ENCODE measurements around the gene RPS6KA2. TPM values are rescaled to one million over a fixed set of nuclear protein-coding genes. Genes with fewer than 3 reads are reported as not detected.
A peak's percentile ranks its signal among the peaks of the same experiment; 100 is the strongest.

RPS6KA2 gene
- total and polyA plus RNA-seq, 7 experiments from 2014 or later = 4.5 to 17.1 (median 6.6) TPM

DNA sequence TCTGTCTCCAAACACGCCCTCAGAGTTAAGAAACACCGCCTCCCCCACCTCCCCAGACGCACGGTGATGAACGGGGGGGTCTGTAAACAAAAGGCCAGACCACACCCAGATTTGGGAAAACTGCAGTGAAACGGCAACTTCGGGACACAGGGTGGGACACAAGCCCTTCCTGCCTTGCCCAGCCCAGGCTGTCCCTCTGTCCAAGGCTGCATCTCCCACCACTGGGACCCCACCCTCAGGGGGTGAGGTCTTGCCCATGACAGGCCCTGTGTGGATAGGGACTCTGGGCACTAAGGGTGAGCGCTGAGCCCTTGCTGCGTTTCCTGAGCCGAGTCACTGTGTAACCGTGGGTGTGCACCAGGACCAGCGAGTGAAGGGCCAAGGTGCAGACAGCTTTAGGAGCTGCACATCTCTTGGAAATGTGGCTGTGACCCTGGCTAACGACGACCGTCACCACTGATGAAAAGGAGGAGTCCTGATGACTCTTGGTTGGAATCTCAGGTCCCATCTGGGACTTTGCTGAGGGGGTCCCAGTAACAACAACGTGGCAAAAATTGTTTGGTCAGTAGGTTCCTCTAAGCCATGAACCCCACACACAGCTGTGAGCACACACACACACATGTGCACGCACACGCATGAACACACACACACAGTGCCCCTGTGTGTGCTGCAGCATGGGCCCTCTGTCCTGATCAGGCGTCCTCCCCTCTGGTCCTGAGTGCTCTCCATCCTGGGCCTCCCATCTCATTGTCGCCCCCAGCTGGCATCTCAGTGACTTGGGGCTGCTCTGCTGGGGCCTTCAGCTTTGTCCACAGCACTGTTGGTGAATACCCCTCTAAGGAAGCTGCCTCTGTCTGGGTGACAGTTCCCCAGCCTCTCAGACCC, 141.2 kb downstream of the RPS6KA2 start:
- intact Hi-C loops (cut with micrococcal nuclease) = loop anchor here in 1 of 2 donors (5.0 kb wide), 1 partner anchor 471 kb away; the partner anchor contains the start of gene RNASET2
- H3K4me1 Mint-ChIP-seq = peaks cover 9 to 39% (median 27%) of the 10 kb centered on the region in 7 donors
- H3K27ac ChIP-seq (ENCODE audit: low read depth, low read length) = no peak overlapping the region
- peaks cover 0 to 24% (median 10%) of the 10 kb centered on the region in 5 donors for H3K36me3 Mint-ChIP-seq
- DNase-seq (no peak), ATAC-seq (no peak)
- H3K4me3 Mint-ChIP-seq = no peak overlapping the region
- no peak overlapping the region for H3K4me3 ChIP-seq (ENCODE audit: low read length)
- H3K9me3 Mint-ChIP-seq = peaks cover 0 to 15% (median 3%) of the 10 kb centered on the region in 11 donors
- no peaks in the 10 kb centered on the region for H3K27me3 Mint-ChIP-seq
- peak overlapping the region in 2 of 9 donors; percentile 33 to 54 for H3K27ac Mint-ChIP-seq
- H3K36me3 ChIP-seq (ENCODE audit: control insufficient read depth in 2 of 3, insufficient read depth in 3 of 3, low read length in 3 of 3) = no peaks in the 10 kb centered on the region
- no peaks in the 10 kb centered on the region for H3K9me3 ChIP-seq (ENCODE audit: control insufficient read depth in 2 of 3, low read length in 3 of 3)
- no peaks in the 10 kb centered on the region for H3K27me3 ChIP-seq (ENCODE audit: control insufficient read depth in 2 of 2, insufficient read depth in 2 of 2, low read length in 2 of 2)
- H3K4me1 ChIP-seq (ENCODE audit: control insufficient read depth in 2 of 2, insufficient read depth in 2 of 2, low read length in 2 of 2) = peaks cover 17 to 18% of the 10 kb centered on the region in 2 donors
- ChIA-PET POLR2A (no interaction called here), CTCF (no interaction called here)

DNA sequence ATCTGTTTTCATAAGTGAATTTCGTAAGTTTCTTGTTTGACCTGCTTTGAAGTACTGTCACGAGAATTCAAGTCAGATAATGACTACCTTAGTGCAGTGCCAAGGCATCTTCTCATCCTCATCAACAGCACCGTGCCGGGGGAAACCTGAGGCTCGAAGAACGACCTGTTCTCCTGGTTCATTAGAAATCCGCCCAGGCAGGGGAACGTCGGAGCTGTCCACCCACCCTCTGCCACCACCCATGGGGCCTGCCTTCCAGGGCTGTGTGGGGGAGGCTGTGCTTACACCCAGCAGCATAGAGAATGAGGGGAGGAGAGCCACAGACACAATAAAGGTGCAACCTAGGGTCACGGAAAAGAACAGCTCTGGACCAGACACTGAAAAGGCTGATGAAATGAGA, 142.2 kb downstream of the RPS6KA2 start:
- H3K4me1 Mint-ChIP-seq = peaks cover 9 to 35% (median 22%) of the 10 kb centered on the region in 7 donors

DNA sequence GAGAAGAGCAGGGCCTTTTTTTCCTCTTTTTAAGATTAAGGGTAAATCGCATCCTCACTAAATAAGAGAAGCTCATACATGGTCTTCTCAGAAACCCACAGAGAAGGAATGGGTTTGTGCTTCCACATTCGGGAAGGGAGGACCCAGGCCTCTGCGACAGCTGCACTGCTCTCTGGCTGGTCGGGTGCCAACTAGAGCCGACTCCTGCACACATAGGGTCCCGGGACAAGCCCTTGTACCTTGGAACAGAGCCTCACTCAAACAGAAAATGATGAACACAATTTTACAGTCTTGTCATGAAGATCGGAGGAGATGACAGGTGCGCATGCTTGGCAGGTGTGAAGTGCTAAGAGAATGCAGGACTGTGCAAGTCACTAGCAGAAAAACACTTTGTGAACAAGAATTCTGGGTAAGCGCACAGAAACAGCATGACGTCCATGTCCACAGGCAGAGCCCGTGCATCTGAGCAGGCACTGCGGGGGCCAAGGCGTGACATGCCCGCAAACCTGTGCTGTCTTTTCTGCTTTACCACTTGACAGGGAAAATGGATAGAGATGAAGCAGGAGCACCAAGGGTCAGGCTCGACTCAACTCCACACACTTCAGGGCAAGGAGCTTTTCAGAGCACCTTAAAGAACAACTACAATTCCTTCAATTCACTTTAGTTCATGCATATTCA, 143.3 kb downstream of the RPS6KA2 start:
- H3K4me1 Mint-ChIP-seq = peaks cover 9 to 26% (median 15%) of the 10 kb centered on the region in 7 donors
- H3K27ac Mint-ChIP-seq = peak overlapping the region in 2 of 9 donors; percentile 67 to 72
- H3K4me3 Mint-ChIP-seq = no peak overlapping the region
- ChIA-PET CTCF (no interaction called here), POLR2A (no interaction called here)
- intact Hi-C loops (cut with micrococcal nuclease) = no loop called here
- H3K27me3 Mint-ChIP-seq = no peaks in the 10 kb centered on the region
- H3K36me3 ChIP-seq (ENCODE audit: control insufficient read depth in 2 of 3, insufficient read depth in 3 of 3, low read length in 3 of 3) = no peaks in the 10 kb centered on the region
- no peak overlapping the region for H3K4me3 ChIP-seq (ENCODE audit: low read length)
- H3K36me3 Mint-ChIP-seq = peaks cover 0 to 21% (median 15%) of the 10 kb centered on the region in 5 donors
- H3K27ac ChIP-seq (ENCODE audit: low read depth, low read length) = no peak overlapping the region
- peaks cover 15 to 16% of the 10 kb centered on the region in 2 donors for H3K4me1 ChIP-seq (ENCODE audit: control insufficient read depth in 2 of 2, insufficient read depth in 2 of 2, low read length in 2 of 2)
- DNase-seq (no peak), ATAC-seq (no peak)
- peaks cover 0 to 13% (median 3%) of the 10 kb centered on the region in 11 donors for H3K9me3 Mint-ChIP-seq
- no peaks in the 10 kb centered on the region for H3K9me3 ChIP-seq (ENCODE audit: control insufficient read depth in 2 of 3, low read length in 3 of 3)
- H3K27me3 ChIP-seq (ENCODE audit: control insufficient read depth in 2 of 2, insufficient read depth in 2 of 2, low read length in 2 of 2) = no peaks in the 10 kb centered on the region

More for the DNA sequence above, 142.2 kb downstream of the RPS6KA2 start:
- Mint-ChIP-seq H3K36me3 (peaks cover 0 to 20% (median 9%) of the 10 kb centered on the region in 5 donors), H3K27me3 (no peaks in the 10 kb centered on the region), H3K27ac (peak overlapping the region in 2 of 9 donors; percentile 8 to 46), H3K9me3 (peaks cover 0 to 15% (median 3%) of the 10 kb centered on the region in 11 donors), H3K4me3 (peak overlapping the region in 1 of 10 donors; percentile 27)
- ATAC-seq (no peak), DNase-seq (no peak)
- H3K9me3 ChIP-seq (ENCODE audit: control insufficient read depth in 2 of 3, low read length in 3 of 3) = no peaks in the 10 kb centered on the region
- POLR2A ChIA-PET = no interaction called here
- H3K36me3 ChIP-seq (ENCODE audit: control insufficient read depth in 2 of 3, insufficient read depth in 3 of 3, low read length in 3 of 3) = no peaks in the 10 kb centered on the region
- H3K27me3 ChIP-seq (ENCODE audit: control insufficient read depth in 2 of 2, insufficient read depth in 2 of 2, low read length in 2 of 2) = no peaks in the 10 kb centered on the region
- H3K4me1 ChIP-seq (ENCODE audit: control insufficient read depth in 2 of 2, insufficient read depth in 2 of 2, low read length in 2 of 2) = peaks cover 17 to 18% of the 10 kb centered on the region in 2 donors
- H3K4me3 ChIP-seq (ENCODE audit: low read length) = no peak overlapping the region
- CTCF ChIA-PET = no interaction called here
- intact Hi-C loops (cut with micrococcal nuclease) = loop anchor here in 1 of 2 donors (5.0 kb wide), 1 partner anchor 472 kb away; the partner anchor contains the start of gene RNASET2
- H3K27ac ChIP-seq (ENCODE audit: low read depth, low read length) = no peak overlapping the region

DNA sequence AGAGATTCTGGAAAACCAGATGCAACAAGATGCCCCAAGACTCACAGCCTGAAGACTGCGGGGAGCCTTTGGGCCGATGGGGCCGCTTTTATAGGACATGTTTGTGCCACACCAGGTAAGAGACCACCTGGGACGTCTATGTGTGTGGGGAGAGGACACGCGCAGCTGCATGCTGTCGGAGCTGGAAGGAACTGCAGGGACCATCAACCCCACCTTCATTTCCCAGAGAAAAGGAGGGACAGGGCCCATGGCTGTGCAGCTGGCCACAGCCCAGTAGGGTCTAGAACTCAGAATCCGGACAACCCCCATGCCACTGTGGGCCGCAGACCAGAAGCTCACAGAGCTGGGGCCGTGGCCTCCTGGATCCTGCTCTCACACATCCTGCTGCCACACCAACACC, 144.0 kb downstream of the RPS6KA2 start:
- Mint-ChIP-seq H3K27me3 (no peaks in the 10 kb centered on the region), H3K4me1 (peaks cover 9 to 19% (median 10%) of the 10 kb centered on the region in 7 donors), H3K27ac (peak overlapping the region in 1 of 9 donors; percentile 67), H3K36me3 (peaks cover 0 to 19% (median 12%) of the 10 kb centered on the region in 5 donors), H3K4me3 (no peak overlapping the region), H3K9me3 (peaks cover 0 to 10% (median 2%) of the 10 kb centered on the region in 11 donors)
- H3K9me3 ChIP-seq (ENCODE audit: control insufficient read depth in 2 of 3, low read length in 3 of 3) = no peaks in the 10 kb centered on the region
- intact Hi-C loops (cut with micrococcal nuclease) = no loop called here
- no peaks in the 10 kb centered on the region for H3K36me3 ChIP-seq (ENCODE audit: control insufficient read depth in 2 of 3, insufficient read depth in 3 of 3, low read length in 3 of 3)
- H3K4me1 ChIP-seq (ENCODE audit: control insufficient read depth in 2 of 2, insufficient read depth in 2 of 2, low read length in 2 of 2) = peaks cover 10 to 11% of the 10 kb centered on the region in 2 donors
- H3K4me3 ChIP-seq (ENCODE audit: low read length) = no peak overlapping the region
- ChIA-PET CTCF (no interaction called here), POLR2A (no interaction called here)
- no peak for DNase-seq
- no peak overlapping the region for H3K27ac ChIP-seq (ENCODE audit: low read depth, low read length)
- ATAC-seq = no peak
- H3K27me3 ChIP-seq (ENCODE audit: control insufficient read depth in 2 of 2, insufficient read depth in 2 of 2, low read length in 2 of 2) = no peaks in the 10 kb centered on the region

DNA sequence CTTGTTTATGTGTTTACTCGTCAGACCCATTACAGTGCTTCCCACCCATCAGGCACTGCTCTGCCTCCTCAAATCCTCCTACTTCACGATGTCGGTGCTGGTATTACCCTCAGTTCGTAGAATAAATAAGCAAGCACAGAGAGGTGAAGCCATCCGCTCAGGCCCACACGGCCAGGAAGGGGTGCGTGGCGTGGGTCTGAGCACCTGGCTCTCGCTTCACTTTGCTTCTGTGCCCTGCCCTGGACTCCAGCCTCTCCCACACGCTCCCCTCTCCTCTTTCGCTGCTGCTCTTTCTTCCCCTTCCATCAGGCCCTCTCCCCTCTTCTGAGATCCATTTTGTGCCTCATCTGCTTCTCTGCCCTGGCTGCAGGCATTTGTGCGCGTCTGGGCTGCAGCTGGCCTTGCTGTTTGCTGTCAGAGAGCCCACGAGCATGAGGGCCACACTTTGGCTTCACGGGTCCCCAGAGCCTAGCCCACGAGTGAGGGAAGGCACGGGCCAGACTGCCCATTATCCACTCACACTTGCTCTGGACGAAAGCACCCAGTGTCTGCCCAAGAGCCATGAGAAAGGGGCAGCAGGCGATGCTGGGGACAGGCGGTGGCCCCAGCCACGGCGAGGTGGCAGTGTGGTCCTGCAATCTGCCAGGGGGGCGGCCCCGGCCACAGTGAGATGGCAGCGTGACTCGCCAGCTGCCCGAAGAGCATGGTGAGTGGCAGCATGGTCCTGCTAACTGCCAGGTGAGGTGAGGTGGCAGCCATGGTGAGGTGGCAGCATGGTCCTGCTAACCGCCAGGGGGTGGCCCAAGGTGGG, 148.1 kb downstream of the RPS6KA2 start:
- Histone ChIP-seq H3K4me1 (ENCODE audit: control insufficient read depth in 2 of 2, insufficient read depth in 2 of 2, low read length in 2 of 2) (no peaks in the 10 kb centered on the region), H3K27me3 (ENCODE audit: control insufficient read depth in 2 of 2, insufficient read depth in 2 of 2, low read length in 2 of 2) (no peaks in the 10 kb centered on the region), H3K4me3 (ENCODE audit: low read length) (no peak overlapping the region), H3K27ac (ENCODE audit: low read depth, low read length) (no peak overlapping the region), H3K9me3 (ENCODE audit: control insufficient read depth in 2 of 3, low read length in 3 of 3) (no peaks in the 10 kb centered on the region), H3K36me3 (ENCODE audit: control insufficient read depth in 2 of 3, insufficient read depth in 3 of 3, low read length in 3 of 3) (no peaks in the 10 kb centered on the region)
- intact Hi-C loops (cut with micrococcal nuclease) = no loop called here
- ATAC-seq (no peak), DNase-seq (no peak)
- Mint-ChIP-seq H3K27ac (no peak overlapping the region), H3K9me3 (no peaks in the 10 kb centered on the region), H3K36me3 (peaks cover 0 to 18% (median 7%) of the 10 kb centered on the region in 5 donors), H3K4me3 (no peak overlapping the region), H3K4me1 (peaks cover 0 to 8% (median 3%) of the 10 kb centered on the region in 7 donors), H3K27me3 (no peaks in the 10 kb centered on the region)
- POLR2A ChIA-PET = no interaction called here
- CTCF ChIA-PET = interaction anchor here (0.9 kb wide), 1 partner anchor 137 kb away, joined by 3 read pairs; the partner anchor contains the start of gene SFT2D1

DNA sequence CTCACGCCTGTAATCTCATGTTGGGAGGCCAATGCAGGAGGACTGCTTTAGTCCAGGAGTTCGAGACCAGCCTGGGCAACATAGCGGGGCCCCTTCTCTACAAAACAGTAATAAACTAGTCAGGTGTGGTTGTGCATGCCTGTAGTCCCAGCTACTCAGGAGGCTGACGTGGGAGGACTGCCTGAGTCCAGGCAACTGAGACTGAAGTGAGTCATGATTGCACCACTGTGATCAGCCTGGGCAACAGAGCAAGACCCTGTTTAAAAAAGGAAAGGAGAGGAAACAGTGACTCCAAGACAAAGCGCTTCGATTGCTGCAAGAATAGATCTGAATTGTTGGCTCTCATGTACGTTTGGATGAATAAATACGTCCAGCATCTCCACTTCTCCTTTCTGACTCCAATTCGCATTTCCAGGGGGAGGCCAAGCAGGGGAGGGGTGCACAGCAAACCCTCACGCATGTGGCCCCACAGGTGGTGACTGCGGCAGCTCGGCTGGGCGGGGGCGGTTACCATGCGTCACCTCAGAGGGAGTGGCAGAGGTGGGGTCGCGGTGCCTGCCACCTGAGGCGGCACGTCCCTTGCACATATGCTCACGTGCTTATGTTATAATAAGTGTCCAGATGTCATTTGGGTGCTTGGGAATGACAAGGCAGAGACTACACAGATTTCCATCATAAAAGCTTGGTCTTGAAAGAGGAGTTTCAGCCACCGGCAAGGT, 149.2 kb downstream of the RPS6KA2 start:
- ATAC-seq (no peak), DNase-seq (no peak)
- H3K27ac ChIP-seq (ENCODE audit: low read depth, low read length) = no peak overlapping the region
- intact Hi-C loops (cut with micrococcal nuclease) = no loop called here
- Mint-ChIP-seq H3K4me3 (no peak overlapping the region), H3K9me3 (no peaks in the 10 kb centered on the region), H3K27me3 (no peaks in the 10 kb centered on the region), H3K36me3 (peaks cover 0 to 18% (median 7%) of the 10 kb centered on the region in 5 donors), H3K4me1 (peaks cover 0 to 10% (median 4%) of the 10 kb centered on the region in 7 donors), H3K27ac (peak overlapping the region in 1 of 9 donors; percentile 19)
- ChIA-PET CTCF (no interaction called here), POLR2A (no interaction called here)
- H3K36me3 ChIP-seq (ENCODE audit: control insufficient read depth in 2 of 3, insufficient read depth in 3 of 3, low read length in 3 of 3) = no peaks in the 10 kb centered on the region
- no peaks in the 10 kb centered on the region for H3K4me1 ChIP-seq (ENCODE audit: control insufficient read depth in 2 of 2, insufficient read depth in 2 of 2, low read length in 2 of 2)
- no peak overlapping the region for H3K4me3 ChIP-seq (ENCODE audit: low read length)
- H3K9me3 ChIP-seq (ENCODE audit: control insufficient read depth in 2 of 3, low read length in 3 of 3) = no peaks in the 10 kb centered on the region
- H3K27me3 ChIP-seq (ENCODE audit: control insufficient read depth in 2 of 2, insufficient read depth in 2 of 2, low read length in 2 of 2) = no peaks in the 10 kb centered on the region
